SK-N-SH (cell line): ENCODE results near the gene S1PR5. TPM values are rescaled to one million over a fixed set of nuclear protein-coding genes. Genes with fewer than 3 reads are reported as not detected.
A peak's percentile ranks its signal among the peaks of the same experiment; 100 is the strongest.

Experiments
- CTCF ChIA-PET: fragments of 300-600, 350-600 bp; formaldehyde crosslinking; extraction: SDS; loops from one replicate; lab custom pipeline; 2021; lab: Yijun Ruan, JAX
- POLR2A ChIA-PET: fragments of 350-600 bp; sonication (Branson Sonifier 250); formaldehyde crosslinking; extraction: SDS; loops from one replicate; lab custom pipeline; 2020; ENCODE audit warnings: antibody characterized with exemption, inconsistent platforms; lab: Yijun Ruan, JAX
- DNase-seq: peaks from one replicate; pipeline ENCODE4 v3.0.0; 2012
- H2AFZ ChIP-seq: fragments of 200-600 bp; sonication (generic); 2 replicates; pipeline ENCODE4 v1.8.1; 2016; ENCODE audit warnings: antibody characterized with exemption, mild to moderate bottlenecking, low read depth
- H3F3A ChIP-seq: fragments of 200-600 bp; sonication (generic); replicated peaks from 2 replicates; pipeline ENCODE3; 2016; ENCODE audit warnings: antibody characterized with exemption, mild to moderate bottlenecking; ENCODE audit not compliant: insufficient read depth
- H3K27ac ChIP-seq, 2 experiments: fragments of 200-500 bp in 1 of 2; fragments of 200-600 bp in 1 of 2; sonication (Bioruptor generic) in 1 of 2; sonication (generic), shearing (Covaris generic) in 1 of 2; 2 replicates each; pipeline versions ENCODE4 v1.5.1 to v1.6.1; 2014 to 2016; ENCODE audit warnings: low read depth in 2 of 2, inconsistent platforms in 1 of 2, low read length in 1 of 2, mild to moderate bottlenecking in 1 of 2, mixed read lengths in 1 of 2
- H3K27me3 ChIP-seq: fragments of 200-600 bp; sonication (generic), shearing (Covaris generic); 2 replicates; pipeline ENCODE4 v1.6.1; 2016; ENCODE audit warnings: mixed run types; ENCODE audit not compliant: insufficient read depth
- H3K36me3 ChIP-seq, 2 experiments: fragments of 200-500 bp in 1 of 2; fragments of 200-600 bp in 1 of 2; sonication (Bioruptor generic) in 1 of 2; sonication (generic) in 1 of 2; replicated peaks in 1 of 2; 2 replicates each; pipeline versions ENCODE3 to v1.5.1; 2014 to 2016; ENCODE audit warnings: low read length in 1 of 2, mild to moderate bottlenecking in 1 of 2; ENCODE audit not compliant: insufficient read depth in 2 of 2, control insufficient read depth in 1 of 2
- H3K4me1 ChIP-seq, 2 experiments: fragments of 200-500 bp in 1 of 2; fragments of 200-600 bp in 1 of 2; sonication (Bioruptor generic) in 1 of 2; sonication (generic), shearing (Covaris generic) in 1 of 2; 2 replicates each; pipeline versions ENCODE4 v1.5.1 to v1.6.1; 2014 to 2016; ENCODE audit warnings: low read depth in 1 of 2, low read length in 1 of 2, mixed run types in 1 of 2; ENCODE audit not compliant: insufficient read depth in 2 of 2, control insufficient read depth in 1 of 2
- H3K4me2 ChIP-seq: fragments of 200-600 bp; sonication (generic), shearing (Covaris generic); 2 replicates; pipeline ENCODE4 v1.6.1; 2017; ENCODE audit warnings: mixed run types
- H3K4me3 ChIP-seq, 2 experiments: fragments of 200-500 bp in 1 of 2; fragments of 200-600 bp in 1 of 2; sonication (Bioruptor generic) in 1 of 2; sonication (generic), shearing (Covaris generic) in 1 of 2; 2 replicates each; pipeline versions ENCODE4 v1.5.1 to v1.8.1; 2014 to 2016; ENCODE audit warnings: low read depth in 2 of 2, inconsistent platforms in 1 of 2, low read length in 1 of 2, mild to moderate bottlenecking in 1 of 2, mixed read lengths in 1 of 2, moderate library complexity in 1 of 2
- H3K79me2 ChIP-seq: fragments of 200-600 bp; sonication (generic); 2 replicates; pipeline ENCODE4 v1.8.1; 2017; ENCODE audit warnings: mild to moderate bottlenecking; ENCODE audit not compliant: insufficient read depth
- H3K9ac ChIP-seq: fragments of 200-600 bp; sonication (generic); 2 replicates; pipeline ENCODE4 v1.6.1; 2017; ENCODE audit warnings: mixed run types
- H3K9me2 ChIP-seq: fragments of 200-600 bp; sonication (generic); 2 replicates; pipeline ENCODE4 v1.6.1; 2017; ENCODE audit warnings: mixed run types
- H3K9me3 ChIP-seq: fragments of 200-600 bp; sonication (generic); 2 replicates; pipeline ENCODE4 v1.6.1; 2017; ENCODE audit warnings: mixed run types, mild to moderate bottlenecking, moderate library complexity
- H4K20me1 ChIP-seq: fragments of 200-600 bp; sonication (generic); 2 replicates; pipeline ENCODE4 v1.6.1; 2017; ENCODE audit warnings: mild to moderate bottlenecking, mixed run types; ENCODE audit not compliant: insufficient read depth
- CTCF ChIP-seq: fragments of 200-600 bp; sonication (generic); IDR thresholded peaks from 2 replicates; pipeline ENCODE4 v1.6.1; 2017; ENCODE audit warnings: antibody characterized with exemption, mild to moderate bottlenecking, moderate library complexity
- EZH2phosphoT487 ChIP-seq: fragments of 200-600 bp; sonication (generic); IDR thresholded peaks from 2 replicates; pipeline ENCODE4 v1.6.1; 2017; ENCODE audit warnings: low read depth, mixed run types, mild to moderate bottlenecking, antibody characterized with exemption, moderate library complexity, borderline replicate concordance
- FOXJ3 ChIP-seq: sonication (generic); formaldehyde crosslinking; IDR thresholded peaks from 2 replicates; pipeline ENCODE4 v1.5.1; 2020; ENCODE audit warnings: mild to moderate bottlenecking, missing genetic modification reagents
- GATA2 ChIP-seq: sonication (generic); formaldehyde crosslinking; IDR thresholded peaks from 2 replicates; pipeline ENCODE4 v1.5.0; 2020; ENCODE audit warnings: mild to moderate bottlenecking, missing genetic modification reagents
- JUND ChIP-seq: IDR thresholded peaks from 2 replicates; pipeline ENCODE4 v1.4.0; 2012
- MAX ChIP-seq: IDR thresholded peaks from 2 replicates; pipeline ENCODE4 v1.4.0; 2012; ENCODE audit warnings: low read depth
- MEF2A ChIP-seq: IDR thresholded peaks from 2 replicates; pipeline ENCODE4 v1.4.0; 2012; ENCODE audit warnings: low read depth, borderline replicate concordance
- NFIC ChIP-seq: IDR thresholded peaks from 2 replicates; pipeline ENCODE4 v1.4.0; 2012; ENCODE audit warnings: borderline replicate concordance
- NRF1 ChIP-seq: IDR thresholded peaks from 2 replicates; pipeline ENCODE4 v1.6.1; 2012; ENCODE audit warnings: low read depth, mild to moderate bottlenecking, low read length
- RAD21 ChIP-seq: IDR thresholded peaks from 2 replicates; pipeline ENCODE4 v1.6.1; 2012; ENCODE audit warnings: mild to moderate bottlenecking, low read length
- RCOR1 ChIP-seq: fragments of 150-350 bp; IDR thresholded peaks from 2 replicates; pipeline ENCODE4 v1.6.1; 2017; ENCODE audit warnings: antibody characterized with exemption, low read length
- SIN3A ChIP-seq: IDR thresholded peaks from 2 replicates; pipeline ENCODE4 v1.6.1; 2012; ENCODE audit warnings: low read depth, mild to moderate bottlenecking, low read length, moderate library complexity, borderline replicate concordance
- TAF1 ChIP-seq: IDR thresholded peaks from 2 replicates; pipeline ENCODE4 v1.6.1; 2012; ENCODE audit warnings: low read depth, mild to moderate bottlenecking, low read length, moderate library complexity, borderline replicate concordance
- TCF12 ChIP-seq: IDR thresholded peaks from 2 replicates; pipeline ENCODE4 v1.4.0; 2012
- TEAD4 ChIP-seq: IDR thresholded peaks from 2 replicates; pipeline ENCODE4 v1.4.0; 2012; ENCODE audit warnings: mild to moderate bottlenecking, borderline replicate concordance; ENCODE audit not compliant: insufficient read depth
- USF1 ChIP-seq: IDR thresholded peaks from 2 replicates; pipeline ENCODE4 v1.4.0; 2012; ENCODE audit warnings: low read depth, borderline replicate concordance
- USF2 ChIP-seq: fragments of 150-350 bp; IDR thresholded peaks from 2 replicates; pipeline ENCODE4 v1.6.1; 2017; ENCODE audit warnings: antibody characterized with exemption, low read length, low read depth, borderline replicate concordance
- ZBTB33 ChIP-seq: IDR thresholded peaks from 2 replicates; pipeline ENCODE4 v1.4.0; 2012; ENCODE audit warnings: low read depth, borderline replicate concordance
- WGBS: methylation state at CpG from one replicate; pipeline ENCODE4 v1.1.6; 2017; ENCODE audit warnings: low lambda C conversion rate; 5-methylcytosine and 5-hydroxymethylcytosine counted together
- polyA plus RNA-seq, 3 experiments: library from polyadenylated mRNA; depleted of rRNA; stranded (reverse); fragments of >200 nt; gene quantifications; 2 replicates each; pipeline ENCODE4 v1.2.3, GENCODE V29; 2012

S1PR5 gene
- polyA plus RNA-seq, 1 of the 3 experiments (the other 2 are of a cell fraction) = 0.36 TPM

- H3F3A ChIP-seq = no peaks in the 10 kb centered on the region
- no peaks in the 10 kb centered on the region for H3K9me3 ChIP-seq
- H3K4me3 ChIP-seq = peak overlapping the region; percentile 38 to 58
- H3K79me2 ChIP-seq = no peaks in the 10 kb centered on the region
- H3K9me2 ChIP-seq = no peaks in the 10 kb centered on the region
- TF ChIP-seq RCOR1 = no peak
- TF ChIP-seq GATA2 = no peak
- no peak for TF ChIP-seq USF2
- TF ChIP-seq TAF1 = no peak
- TF ChIP-seq RAD21 = no peak
- no peak for TF ChIP-seq SIN3A
- TF ChIP-seq ZBTB33 = no peak
- no peak for TF ChIP-seq MAX
- no peak for TF ChIP-seq NRF1
- TF ChIP-seq FOXJ3 (CRISPR knock-in tag) = no peak
- TF ChIP-seq USF1 = no peak
- TF ChIP-seq MEF2A = no peak
- TF ChIP-seq TEAD4 = no peak
- TF ChIP-seq NFIC = no peak
- no peak for TF ChIP-seq JUND
- no peak for TF ChIP-seq CTCF
- TF ChIP-seq TCF12 = no peak
- TF ChIP-seq EZH2phosphoT487 = no peak
- ChIA-PET CTCF (interaction anchor here (1.0 to 3.6 kb wide), 4 partner anchors 8 to 200 kb away, joined by 3 to 20 read pairs (median 7); partner anchors contain the start of gene DNM2), POLR2A (interaction anchor here (1.4 kb wide), 1 partner anchor 18 kb away, joined by 3 read pairs; no protein-coding TSS in a partner anchor)
- 5% methylated on average over 15 of the region's 27 CpGs for WGBS
- no peak overlapping the region for H3K27ac ChIP-seq
- H3K27me3 ChIP-seq = peaks cover 13% of the 10 kb centered on the region; the same call in 1 of the 2 replicates
- peak overlapping the region; percentile 79 for H3K4me2 ChIP-seq
- H3K36me3 ChIP-seq = no peaks in the 10 kb centered on the region
- no peaks in the 10 kb centered on the region; a peak in 1 of 4 replicates for H3K4me1 ChIP-seq
- H2AFZ ChIP-seq = peak overlapping the region; percentile 78
- H4K20me1 ChIP-seq = no peaks in the 10 kb centered on the region
- no peak overlapping the region for H3K9ac ChIP-seq
- DNase-seq = peak; percentile 69
These were observed 655 bp upstream of the S1PR5 start for GRCh38 chr19:10517760-10518443.
